ENCODE data around the gene NME8.
A peak's percentile ranks its signal among the peaks of the same experiment; 100 is the strongest.

Gene NME8

DNA sequence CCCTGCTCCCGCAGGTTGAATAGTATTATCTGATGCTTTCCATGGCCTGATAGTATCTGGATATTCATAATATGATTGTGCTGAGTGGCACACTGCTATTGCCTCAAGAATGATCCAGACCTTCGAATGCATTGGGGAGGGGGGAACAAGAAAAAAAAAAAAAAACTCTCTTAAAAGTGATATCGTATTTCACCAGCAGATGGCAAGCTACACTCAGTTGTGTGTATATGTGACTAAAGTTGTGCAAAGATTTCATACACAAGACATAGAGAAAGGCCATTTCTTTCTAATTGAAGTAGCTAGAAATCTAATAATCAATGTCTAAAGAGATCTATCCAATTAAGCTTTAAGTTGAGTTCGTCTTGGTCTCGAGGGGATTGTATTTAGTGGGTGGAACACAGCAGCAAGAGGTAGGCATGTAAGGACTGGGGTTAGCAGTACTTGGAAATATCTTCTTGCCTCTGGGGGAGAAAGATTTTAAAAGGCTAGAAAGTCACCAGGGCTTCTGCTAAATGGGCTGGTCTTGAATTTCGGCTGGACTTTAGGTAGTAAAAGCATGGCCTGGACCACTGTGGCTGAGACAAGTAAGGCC, 52.9 kb downstream of the NME8 start:
- DNase-seq: no peak

GRCh38 chr7:37901890-37902524, 53.6 kb downstream of the NME8 start:
- DNase-seq: no peak

GRCh38 chr7:37908221-37908788, 59.9 kb downstream of the NME8 start:
- no peak for DNase-seq

DNA sequence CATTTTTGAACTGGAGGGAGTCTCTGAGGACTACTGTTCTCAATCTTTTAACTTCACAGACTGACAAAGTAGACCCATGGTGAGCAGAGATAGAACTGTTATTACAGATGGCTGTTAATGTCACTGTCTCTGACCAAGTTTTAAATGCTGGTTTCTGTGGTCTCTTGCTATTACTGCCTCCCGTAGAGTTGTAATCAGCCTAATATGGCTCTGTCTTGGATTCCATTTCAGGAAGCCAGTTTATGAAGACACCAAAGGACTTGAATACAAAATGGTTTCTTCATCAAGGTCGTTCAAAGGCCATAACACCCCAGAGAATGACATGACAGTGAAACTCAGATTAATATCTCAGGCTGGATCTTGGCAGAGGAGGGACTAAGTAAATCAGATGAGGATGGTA, 64.4 kb downstream of the NME8 start:
- no peak for DNase-seq

GRCh38 chr7:37915438-37915837, 67.0 kb downstream of the NME8 start:
- peak; percentile 56 for DNase-seq

DNA sequence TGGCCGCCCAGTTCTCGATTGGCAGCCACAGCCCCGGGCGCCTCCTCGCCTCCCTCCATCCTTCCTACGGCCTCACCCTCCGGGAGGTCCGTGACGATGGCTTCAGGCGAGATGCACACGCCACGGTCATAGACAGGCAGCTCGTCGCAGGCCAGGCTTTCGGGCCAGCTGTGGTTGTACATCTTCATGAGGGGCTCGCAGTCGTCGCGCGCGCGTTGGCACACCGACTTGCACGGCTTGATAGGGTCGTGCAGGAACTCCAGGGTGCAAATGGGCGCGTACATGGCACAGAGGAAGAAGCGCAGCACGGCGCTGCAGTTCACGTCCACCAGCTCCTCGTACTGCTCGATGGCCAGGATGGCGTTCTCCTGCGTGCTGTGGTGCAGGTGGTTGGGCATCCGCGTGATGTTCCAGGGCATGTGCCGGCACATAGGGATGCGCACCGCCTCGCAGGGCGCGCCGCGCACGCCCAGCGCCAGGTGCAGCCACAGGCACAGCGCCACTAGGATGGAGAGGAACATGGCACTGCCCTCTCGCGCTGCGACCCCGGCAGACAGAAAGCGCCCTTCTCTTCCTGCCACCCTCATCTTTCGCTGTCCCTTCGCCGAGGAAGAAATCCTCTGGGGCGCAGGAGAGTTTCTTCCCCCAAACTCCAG, 67.7 kb downstream of the NME8 start:
- DNase-seq: peak; percentile 68

DNA sequence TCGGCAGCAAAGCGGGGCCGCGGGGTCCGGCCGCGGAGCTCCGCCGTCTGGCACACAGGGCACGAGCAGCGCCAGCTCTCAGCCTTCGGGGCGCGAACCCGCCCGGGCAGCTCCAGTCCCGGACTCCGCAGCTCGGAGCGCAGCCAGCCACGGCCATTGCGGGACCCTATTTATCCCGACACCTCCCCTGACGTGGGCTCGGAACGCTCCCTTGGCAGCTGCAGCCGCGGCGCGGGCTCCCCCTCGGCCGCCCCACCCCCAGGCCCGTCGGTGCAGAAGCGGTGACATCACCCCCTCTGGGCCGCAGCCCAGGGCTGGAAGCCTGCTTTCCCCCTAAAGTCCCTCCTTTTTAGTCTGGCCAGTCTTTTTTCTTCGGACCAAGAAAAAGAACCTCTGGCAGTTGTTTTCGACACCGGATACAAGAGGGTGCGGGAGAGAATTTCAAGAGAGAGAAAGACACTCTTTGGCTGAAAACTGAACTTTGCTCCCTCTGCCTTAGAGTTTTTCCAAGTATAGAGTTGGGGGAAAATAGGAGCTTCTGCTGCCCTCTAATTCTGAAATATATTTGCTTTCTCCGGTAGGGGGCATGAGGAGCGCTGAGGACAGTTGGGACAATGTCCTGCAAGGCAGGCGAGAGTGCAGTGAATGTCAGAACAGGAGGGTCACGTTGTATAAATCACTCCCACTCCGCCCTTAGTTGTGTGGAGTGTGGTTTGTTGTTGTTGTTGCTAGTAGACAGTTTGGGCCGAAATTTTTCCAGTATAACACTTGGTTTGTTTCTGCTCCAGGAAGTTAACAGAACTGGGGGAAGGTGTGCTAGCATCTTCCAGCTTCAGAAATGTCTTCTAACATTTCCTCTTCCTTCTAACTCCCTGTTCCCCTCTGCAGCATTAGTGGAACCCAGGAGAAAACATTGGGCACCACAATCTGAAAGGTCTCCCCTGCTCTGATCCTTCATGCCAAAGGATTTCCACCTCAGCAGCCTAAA, 68.6 kb downstream of the NME8 start, which contains the start of gene SFRP4:
Gene SFRP4 (minus strand): TSS at position 145 of the 988 bp plus-strand sequence. CDS start 280 bp downstream, outside the sequence.
- peak; percentile 90 for DNase-seq

DNA sequence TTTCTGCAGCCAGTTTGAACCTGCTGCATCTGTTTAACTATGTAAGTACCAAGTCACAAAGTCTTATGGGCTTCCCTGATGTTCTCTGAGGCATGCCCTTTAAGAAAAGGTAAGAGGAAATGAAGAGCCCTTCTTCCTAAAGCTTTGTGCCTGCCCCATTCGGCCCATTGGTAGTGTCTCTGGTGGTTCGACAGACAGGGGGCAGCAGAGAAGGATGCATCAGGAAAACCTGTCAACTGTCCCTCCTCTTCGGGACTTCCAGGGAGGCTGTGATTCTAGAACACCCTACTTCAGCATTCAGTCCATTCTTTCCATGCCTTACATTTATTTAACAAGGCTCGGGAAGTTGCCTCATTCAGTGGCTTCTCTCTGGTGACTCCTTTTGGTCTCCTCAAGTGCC, 70.1 kb downstream of the NME8 start:
- DNase-seq: no peak

- DNase-seq: no peak
These were observed 72.0 kb downstream of the NME8 start, which contains the start of gene EPDR1 for GRCh38 chr7:37920305-37920848. EPDR1 (plus strand) TSS chr7:37920640; CDS start chr7:37920940, 300 bp downstream.

- DNase-seq: peak; percentile 78
These were observed 72.7 kb downstream of the NME8 start for GRCh38 chr7:37920849-37921805.

- DNase-seq: no peak
These were observed 73.5 kb downstream of the NME8 start for GRCh38 chr7:37921876-37922275.

- DNase-seq: no peak
These were observed 75.6 kb downstream of the NME8 start for GRCh38 chr7:37923996-37924395.

- DNase-seq: peak; percentile 51
These were observed 76.2 kb downstream of the NME8 start for GRCh38 chr7:37924491-37925041.

GRCh38 chr7:37925620-37926019, 77.2 kb downstream of the NME8 start:
- DNase-seq: no peak

GRCh38 chr7:37927773-37928444, 79.5 kb downstream of the NME8 start:
- no peak for DNase-seq

DNA sequence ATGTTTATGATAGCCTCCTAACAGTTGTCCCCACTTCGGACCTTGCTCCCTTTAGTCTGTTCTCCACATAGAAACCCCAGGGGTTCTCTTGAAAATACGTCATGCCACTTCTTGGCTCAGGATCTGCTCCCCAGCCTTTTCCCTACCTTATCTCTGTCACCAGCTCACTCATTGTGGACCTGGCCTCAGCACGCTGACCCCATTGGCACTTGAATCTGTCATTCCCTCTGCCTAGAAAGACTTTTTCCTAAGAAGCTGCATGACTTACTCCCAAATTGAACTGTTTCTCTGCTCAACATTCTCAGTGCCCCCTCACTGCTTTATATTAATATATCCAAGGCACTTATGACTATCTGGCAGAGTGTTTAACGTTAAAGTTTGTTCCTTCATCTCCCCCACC, 80.5 kb downstream of the NME8 start:
- no peak for DNase-seq

DNA sequence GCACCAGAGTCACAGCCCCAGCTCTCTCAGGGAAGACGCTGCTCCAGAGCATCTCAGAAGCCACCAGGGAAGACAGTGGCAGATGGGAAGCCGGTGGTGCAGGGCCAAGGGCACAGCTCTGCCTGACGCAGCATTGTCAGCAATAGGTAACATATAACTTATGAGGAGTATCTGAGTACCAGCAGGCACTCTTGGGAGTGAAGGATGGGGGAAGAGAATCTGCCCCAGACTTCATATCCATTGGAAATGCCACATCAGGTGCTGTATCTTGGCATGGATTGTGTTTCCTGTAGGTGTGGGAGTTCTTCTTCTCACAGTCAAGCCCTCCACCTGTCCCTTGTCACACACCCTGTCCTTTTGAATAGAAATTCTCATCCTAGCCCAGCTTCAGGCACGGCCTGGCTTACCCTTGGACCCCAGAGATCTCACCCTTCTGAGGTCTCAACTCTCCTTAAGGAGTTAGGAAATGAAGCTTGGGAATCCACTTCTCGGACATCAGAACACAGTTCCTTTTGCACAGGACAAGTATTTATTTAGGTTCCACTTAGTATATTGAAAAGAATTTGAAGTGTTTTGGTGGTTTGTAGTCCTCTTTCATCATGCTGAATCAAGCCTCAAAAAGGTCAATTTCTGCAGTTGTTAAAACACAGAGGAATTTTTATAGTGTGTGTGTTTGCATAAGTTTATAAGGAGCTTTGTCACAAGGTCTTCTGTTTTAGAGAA, 82.0 kb downstream of the NME8 start:
- DNase-seq: no peak

GRCh38 chr7:37932543-37932942, 84.1 kb downstream of the NME8 start:
- no peak for DNase-seq

- no peak for DNase-seq
These were observed 84.7 kb downstream of the NME8 start for GRCh38 chr7:37933018-37933566.
